H1 (cell line): ENCODE measurements around the gene PHC3. TPM values are rescaled to one million over a fixed set of nuclear protein-coding genes. Genes with fewer than 3 reads are reported as not detected.

Source experiments
- ASH2L ChIP-seq: fragments of 200-600, 300-600 bp; sonication (generic); IDR thresholded peaks from one replicate; pipeline ENCODE4 v1.7.1; 2017; ENCODE audit warnings: low read length
- BACH1 ChIP-seq: IDR thresholded peaks from 2 replicates; pipeline ENCODE4 v1.6.1; 2012; ENCODE audit warnings: low read length, improper control_type of control experiment
- CBX5 ChIP-seq: fragments of 300-800, 300-1000 bp; sonication (generic); IDR thresholded peaks from 2 replicates; pipeline ENCODE4 v1.7.1; 2016; ENCODE audit warnings: antibody characterized with exemption, low read length, low read depth
- CTCF ChIP-seq, 3 experiments: IDR thresholded peaks; 1 replicate in 2 of 3; 2 replicates in 1 of 3; pipeline versions ENCODE4 v1.5.1 to v1.6.1; 2011; ENCODE audit warnings: low read length in 3 of 3, mild to moderate bottlenecking in 3 of 3, inconsistent platforms in 2 of 3, low read depth in 1 of 3, moderate library complexity in 1 of 3; ENCODE audit not compliant: insufficient read depth in 1 of 3; ENCODE audit errors: control extremely low read depth in 1 of 3
- E2F6 ChIP-seq: IDR thresholded peaks from 2 replicates; pipeline ENCODE4 v1.6.1; 2012; ENCODE audit warnings: inconsistent platforms
- KDM4A ChIP-seq: IDR thresholded peaks from one replicate; pipeline ENCODE4 v1.7.1; 2012; ENCODE audit warnings: low read depth, mild to moderate bottlenecking, moderate library complexity, low read length, inconsistent platforms; ENCODE audit not compliant: severe bottlenecking
- MAX ChIP-seq: IDR thresholded peaks from 2 replicates; pipeline ENCODE4 v1.6.1; 2012; ENCODE audit warnings: inconsistent platforms
- SIX5 ChIP-seq: IDR thresholded peaks from 2 replicates; pipeline ENCODE4 v1.6.1; 2011; ENCODE audit warnings: mild to moderate bottlenecking, low read depth, low read length
- TAF7 ChIP-seq: optimal IDR thresholded peaks from 2 replicates; pipeline ENCODE3; 2011; ENCODE audit warnings: low read depth, mild to moderate bottlenecking, inconsistent platforms, low read length, moderate library complexity, borderline replicate concordance
- TBP ChIP-seq: IDR thresholded peaks from 2 replicates; pipeline ENCODE4 v1.6.1; 2011; ENCODE audit warnings: low read depth, low read length, improper control_type of control experiment
- polyA plus RNA-seq, 7 experiments: library from polyadenylated mRNA; depleted of rRNA in 3 of 7; stranded (reverse) in 5 of 7; unstranded in 2 of 7; fragments of >200 nt in 5 of 7; fragments of 200-250 nt in 2 of 7; gene quantifications; 1 replicate in 5 of 7; 2 replicates in 1 of 7; 4 replicates in 1 of 7; pipeline versions ENCODE4 v1.2.1 to v1.2.3, GENCODE V29; 2011 to 2013; ENCODE audit warnings: missing spikeins in 2 of 7, mixed read lengths in 2 of 7
- small RNA-seq: library from polyadenylated mRNA; stranded (forward); fragments of <200 nt; extraction: miRNeasy Mini kit (QIAGEN cat#:217004); gene quantifications from one replicate; pipeline ENCODE3, GENCODE V24; 2013; ENCODE audit not compliant: insufficient read depth
- total RNA-seq: library from RNA; stranded (reverse); fragmentation: NEBNext Ultra II Directional; extraction: Animal tissue kit (Norgen Biotek cat#: 25700); gene quantifications from 2 replicates; pipeline ENCODE4 v1.2.1, GENCODE V29; 2021

The PHC3 gene
- total and polyA plus RNA-seq, 2 of the 8 experiments (the other 6 are each of a cell fraction or from before 2014, with no cell fraction given): 26.4 to 29.2 TPM

GRCh38 chr3:170038434-170039110 lies 143.0 kb downstream of the PHC3 start (continued):
- TF ChIP-seq CBX5 (no peak), TBP (peak; percentile 84), E2F6 (peak; percentile 72), KDM4A (peak; percentile 59), ASH2L (peak; percentile 77), TAF7 (peak; percentile 58), BACH1 (0 out of 2 replicates have a peak, but pooled peaks have one; percentile 9), MAX (peak; percentile 81), CTCF (IDR thresholded peaks at IDR 0.05; ENCODE audit: control extremely low read depth in 1 of 3, insufficient read depth in 1 of 3, low read depth in 1 of 3, low read length in 3 of 3) (peak; percentile 37 to 49 (median 41)), SIX5 (no peak)

Small RNA genes within 50 kb of the gene (small RNA-seq; reads per million reads assigned to genes)
- gene RNU4-38P (not detected), gene RNU6-315P (not detected)

Other genes starting within 250 kb of the PHC3 start
- gene SEC62, start 214.9 kb downstream of the PHC3 start, total RNA-seq: 67.8 and 68.1 TPM in 2 replicates
- 49.2 and 113 TPM in 2 replicates for gene SEC62, start 214.9 kb downstream of the PHC3 start, polyA plus RNA-seq (2011; rRNA removed)
- 16.6 and 16.7 TPM in 2 replicates for gene GPR160, start 143.7 kb downstream of the PHC3 start, total RNA-seq
- 8.2 and 14.3 TPM in 2 replicates for gene GPR160, start 143.7 kb downstream of the PHC3 start, polyA plus RNA-seq (2011; rRNA removed)
- gene PRKCI, start 40.7 kb upstream of the PHC3 start, total RNA-seq: 84.4 and 100.0 TPM in 2 replicates
- 19.1 and 24.3 TPM in 2 replicates for gene PRKCI, start 40.7 kb upstream of the PHC3 start, polyA plus RNA-seq (2011; rRNA removed)
- 266 and 277 TPM in 2 replicates for gene SKIL, start 176.0 kb upstream of the PHC3 start, total RNA-seq
- gene SKIL, start 176.0 kb upstream of the PHC3 start, polyA plus RNA-seq (2011; rRNA removed): 9.5 and 13.2 TPM in 2 replicates
- gene CLDN11, start 237.1 kb upstream of the PHC3 start, total RNA-seq: 10.5 and 12.5 TPM in 2 replicates
- gene CLDN11, start 237.1 kb upstream of the PHC3 start, polyA plus RNA-seq (2011; rRNA removed): 4.8 and 8.1 TPM in 2 replicates